ENCODE results near the gene GJD4.

The GJD4 gene, protein sequence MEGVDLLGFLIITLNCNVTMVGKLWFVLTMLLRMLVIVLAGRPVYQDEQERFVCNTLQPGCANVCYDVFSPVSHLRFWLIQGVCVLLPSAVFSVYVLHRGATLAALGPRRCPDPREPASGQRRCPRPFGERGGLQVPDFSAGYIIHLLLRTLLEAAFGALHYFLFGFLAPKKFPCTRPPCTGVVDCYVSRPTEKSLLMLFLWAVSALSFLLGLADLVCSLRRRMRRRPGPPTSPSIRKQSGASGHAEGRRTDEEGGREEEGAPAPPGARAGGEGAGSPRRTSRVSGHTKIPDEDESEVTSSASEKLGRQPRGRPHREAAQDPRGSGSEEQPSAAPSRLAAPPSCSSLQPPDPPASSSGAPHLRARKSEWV

DNA sequence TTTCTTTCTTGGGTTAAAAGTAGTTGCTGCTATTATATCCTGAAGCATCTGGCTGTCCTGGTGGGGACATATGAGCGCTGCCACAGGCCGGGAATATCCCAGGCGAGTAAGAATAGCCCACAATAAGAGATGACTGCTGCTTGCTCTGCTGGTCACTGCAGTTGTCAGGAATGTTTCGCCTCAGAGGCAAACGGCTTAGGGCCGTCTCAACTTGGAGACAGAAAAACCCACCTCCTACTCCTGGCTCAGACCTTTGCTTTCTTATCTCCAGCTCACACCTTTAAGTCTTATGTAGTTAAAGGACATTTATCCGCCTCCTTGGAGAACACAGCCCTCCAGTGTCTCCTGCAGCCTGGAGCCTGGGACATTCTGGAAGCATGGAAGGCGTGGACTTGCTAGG, at the start of gene GJD4:
Gene GJD4 (plus strand): TSS at position 151 of the 400 bp plus-strand sequence. CDS start 227 bp downstream, at position 378.
- DNase-seq (ENCODE audit: low read depth): no peak
- no peak within 1 kb of the TSS for H3K4me3 ChIP-seq (ENCODE audit: low read length)
- TF ChIP-seq CTCF (conservative IDR thresholded peaks at IDR 0.05; ENCODE audit: low read depth, low read length): no peak

- DNase-seq (ENCODE audit: low read depth): no peak
- no peak overlapping the region for H3K4me3 ChIP-seq (ENCODE audit: low read length)
- no peak for TF ChIP-seq CTCF (conservative IDR thresholded peaks at IDR 0.05; ENCODE audit: low read depth, low read length)
Measured at GRCh38 chr10:35555962-35556930, 48.9 kb upstream of the GJD4 start.

GRCh38 chr10:35558276-35558675, 46.9 kb upstream of the GJD4 start:
- TF ChIP-seq CTCF (conservative IDR thresholded peaks at IDR 0.05; ENCODE audit: low read depth, low read length): no peak
- H3K4me3 ChIP-seq (ENCODE audit: low read length): no peak overlapping the region
- DNase-seq (ENCODE audit: low read depth): no peak

GRCh38 chr10:35559416-35559815, 45.7 kb upstream of the GJD4 start:
- no peak overlapping the region for H3K4me3 ChIP-seq (ENCODE audit: low read length)
- no peak for DNase-seq (ENCODE audit: low read depth)
- no peak for TF ChIP-seq CTCF (conservative IDR thresholded peaks at IDR 0.05; ENCODE audit: low read depth, low read length)

- no peak overlapping the region for H3K4me3 ChIP-seq (ENCODE audit: low read length)
- no peak for TF ChIP-seq CTCF (conservative IDR thresholded peaks at IDR 0.05; ENCODE audit: low read depth, low read length)
- DNase-seq (ENCODE audit: low read depth): no peak
Measured at GRCh38 chr10:35561715-35562114, 43.4 kb upstream of the GJD4 start.

GRCh38 chr10:35562427-35562826, 42.7 kb upstream of the GJD4 start:
- H3K4me3 ChIP-seq (ENCODE audit: low read length): no peak overlapping the region
- TF ChIP-seq CTCF (conservative IDR thresholded peaks at IDR 0.05; ENCODE audit: low read depth, low read length): no peak
- DNase-seq (ENCODE audit: low read depth): no peak

Measured in retinal pigment epithelial cell (primary cell).